Smooth muscle cell (in vitro differentiated cells): ENCODE measurements around the gene TNKS1BP1. TPM values are rescaled to one million over a fixed set of nuclear protein-coding genes. Genes with fewer than 3 reads are reported as not detected.
A peak's percentile ranks its signal among the peaks of the same experiment; 100 is the strongest.

Experiments
- DNase-seq: peaks from one replicate; lab custom pipeline; 2025; ENCODE audit not compliant: unreplicated experiment; lab: John Stamatoyannopoulos, UW
- H2AFZ ChIP-seq: fragments of 200-600 bp; sonication (generic); 2 replicates; pipeline ENCODE4 v1.6.0; 2016; ENCODE audit warnings: antibody characterized with exemption, low read depth, mild to moderate bottlenecking
- H3F3A ChIP-seq: fragments of 200-600 bp; sonication (generic); 2 replicates; pipeline ENCODE4 v1.6.0; 2017; ENCODE audit warnings: antibody characterized with exemption, low read depth
- H3K27ac ChIP-seq: fragments of 200-600 bp; sonication (generic); 2 replicates; pipeline ENCODE4 v1.5.1; 2016; ENCODE audit warnings: low read depth, mild to moderate bottlenecking
- H3K27me3 ChIP-seq: fragments of 200-600 bp; sonication (generic); 2 replicates; pipeline ENCODE4 v1.6.1; 2016; ENCODE audit warnings: low read depth, mild to moderate bottlenecking
- H3K36me3 ChIP-seq: fragments of 200-600 bp; sonication (generic); 2 replicates; pipeline ENCODE4 v1.5.1; 2016; ENCODE audit warnings: low read depth
- H3K4me1 ChIP-seq: fragments of 200-600 bp; sonication (generic); 2 replicates; pipeline ENCODE4 v1.5.1; 2016; ENCODE audit warnings: low read depth
- H3K4me2 ChIP-seq: fragments of 200-600 bp; sonication (generic); 2 replicates; pipeline ENCODE4 v1.6.0; 2016; ENCODE audit warnings: mild to moderate bottlenecking
- H3K4me3 ChIP-seq: fragments of 200-600 bp; sonication (generic); 2 replicates; pipeline ENCODE4 v1.5.1; 2016; ENCODE audit warnings: mild to moderate bottlenecking
- H3K79me2 ChIP-seq: fragments of 200-600 bp; sonication (generic); 2 replicates; pipeline ENCODE4 v1.6.0; 2016; ENCODE audit warnings: low read depth, mild to moderate bottlenecking
- H3K9ac ChIP-seq: fragments of 200-600 bp; sonication (generic); 2 replicates; pipeline ENCODE4 v1.6.0; 2016; ENCODE audit warnings: low read depth
- H3K9me3 ChIP-seq: fragments of 200-600 bp; sonication (generic); replicated peaks from 2 replicates; pipeline ENCODE4 v1.5.1; 2016; ENCODE audit warnings: low read depth
- H4K20me1 ChIP-seq: fragments of 200-600 bp; sonication (generic); 2 replicates; pipeline ENCODE4 v1.6.0; 2016; ENCODE audit warnings: low read depth
- CTCF ChIP-seq: fragments of 200-600 bp; sonication (generic); IDR thresholded peaks from 2 replicates; pipeline ENCODE4 v1.5.1; 2017; ENCODE audit warnings: borderline replicate concordance, mild to moderate bottlenecking, antibody characterized with exemption; ENCODE audit not compliant: insufficient read depth, poor library complexity, severe bottlenecking
- WGBS: methylation state at CpG from one replicate; pipeline ENCODE4 v1.1.7; 2016; ENCODE audit warnings: low lambda C conversion rate; 5-methylcytosine and 5-hydroxymethylcytosine counted together
- polyA plus RNA-seq: library from polyadenylated mRNA; unstranded; fragments of >200 nt; fragmentation: Nextera tagmentation; extraction: Ambion mirVana; gene quantifications from 2 replicates; pipeline ENCODE4 v1.2.1, GENCODE V29; 2016
- total RNA-seq: library from RNA; depleted of rRNA; stranded (reverse); fragments of >200 nt; gene quantifications from 2 replicates; pipeline ENCODE4 v1.2.3, GENCODE V29; 2014

TNKS1BP1 gene
- total and polyA plus RNA-seq, 2 experiments from 2014 or later, result 46.3 to 86.3 TPM

DNA sequence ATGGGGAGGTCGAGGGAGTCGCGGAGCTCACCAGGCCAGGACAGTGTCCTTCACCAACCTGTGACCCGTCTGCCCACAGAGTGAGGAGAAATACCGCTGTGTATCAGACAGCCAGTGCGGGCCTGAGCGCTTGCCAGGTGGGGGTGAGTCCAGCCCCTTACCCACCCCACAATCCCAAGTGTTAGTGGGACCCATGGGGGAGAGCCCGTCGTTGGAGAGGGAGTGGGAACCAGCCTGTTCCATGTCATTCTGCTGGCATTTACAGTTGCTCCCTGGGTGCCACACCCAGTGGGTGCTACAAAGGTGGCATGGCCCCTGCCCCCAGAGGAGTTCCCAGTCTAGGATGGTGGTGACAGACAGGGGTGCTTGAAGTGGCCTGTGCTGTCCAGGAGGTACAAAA is 22.6 kb upstream of the TNKS1BP1 start:
- no peak overlapping the region for H3K4me2 ChIP-seq
- no peak overlapping the region for H3K4me3 ChIP-seq
- H3K27me3 ChIP-seq, result no peaks in the 10 kb centered on the region
- no peak overlapping the region for H2AFZ ChIP-seq
- H3K79me2 ChIP-seq, result no peaks in the 10 kb centered on the region
- H3K4me1 ChIP-seq, result peaks cover 10% of the 10 kb centered on the region
- no peak overlapping the region for H3K9ac ChIP-seq
- no peak overlapping the region for H3K27ac ChIP-seq
- H3F3A ChIP-seq, result no peaks in the 10 kb centered on the region
- H4K20me1 ChIP-seq, result no peaks in the 10 kb centered on the region
- no peaks in the 10 kb centered on the region for H3K36me3 ChIP-seq
- H3K9me3 ChIP-seq, result no peaks in the 10 kb centered on the region
- WGBS, result 94% methylated on average over 9 of the region's 9 CpGs
- TF ChIP-seq CTCF, result no peak
- no peak for DNase-seq

DNA sequence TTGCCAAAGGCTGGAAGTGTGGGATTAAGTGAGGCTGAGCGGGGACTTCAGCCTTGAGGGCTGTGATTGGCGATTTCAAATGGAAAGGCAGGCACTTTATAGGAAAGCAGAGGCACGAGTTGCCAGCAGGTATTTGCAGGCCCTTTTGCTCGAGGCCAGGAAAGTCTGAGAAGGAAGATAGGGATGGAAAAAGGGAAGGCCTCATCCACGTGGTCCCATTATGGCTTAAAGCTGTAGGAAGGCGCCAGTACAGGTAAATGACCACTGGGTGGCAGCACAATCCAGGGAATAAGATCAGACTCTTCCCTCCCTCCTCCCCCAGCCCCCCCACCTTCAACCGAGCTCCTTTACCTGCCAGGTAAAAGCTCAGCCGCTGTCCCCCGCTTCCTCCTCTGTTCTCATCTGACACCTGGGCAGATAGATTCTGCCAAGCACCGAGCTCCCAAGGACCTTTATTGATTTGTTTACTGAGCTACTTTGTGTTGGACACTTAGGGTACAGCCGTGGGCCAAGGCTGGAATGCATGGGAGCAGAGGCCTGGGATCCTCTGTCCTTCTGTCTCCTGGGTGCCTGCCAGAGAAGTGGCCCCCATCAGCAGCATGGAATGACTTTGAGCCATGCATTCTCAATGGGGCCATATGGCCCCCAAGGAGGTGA is 20.9 kb upstream of the TNKS1BP1 start:
- H3K9me3 ChIP-seq, result no peaks in the 10 kb centered on the region
- H4K20me1 ChIP-seq, result no peaks in the 10 kb centered on the region
- no peak overlapping the region for H2AFZ ChIP-seq
- peak; percentile 8 for DNase-seq
- no peak overlapping the region for H3K4me2 ChIP-seq
- no peaks in the 10 kb centered on the region for H3K79me2 ChIP-seq
- H3K27ac ChIP-seq, result no peak overlapping the region
- H3K9ac ChIP-seq, result no peak overlapping the region
- no peak overlapping the region for H3K4me3 ChIP-seq
- WGBS, result 22% methylated on average over 11 of the region's 11 CpGs
- no peaks in the 10 kb centered on the region for H3K36me3 ChIP-seq
- H3K4me1 ChIP-seq, result peaks cover 10% of the 10 kb centered on the region
- no peaks in the 10 kb centered on the region for H3K27me3 ChIP-seq
- no peaks in the 10 kb centered on the region for H3F3A ChIP-seq
- TF ChIP-seq CTCF, result peak; percentile 82

GRCh38 chr11:57344826-57345225 is 20.1 kb upstream of the TNKS1BP1 start:
- H3K36me3 ChIP-seq, result no peaks in the 10 kb centered on the region
- TF ChIP-seq CTCF, result no peak
- no peak overlapping the region for H3K27ac ChIP-seq
- H3K27me3 ChIP-seq, result no peaks in the 10 kb centered on the region
- H4K20me1 ChIP-seq, result no peaks in the 10 kb centered on the region
- 97% methylated on average over 10 of the region's 10 CpGs for WGBS
- no peak overlapping the region for H3K4me2 ChIP-seq
- no peaks in the 10 kb centered on the region for H3F3A ChIP-seq
- no peak for DNase-seq
- no peak overlapping the region for H2AFZ ChIP-seq
- H3K4me1 ChIP-seq, result peaks cover 10% of the 10 kb centered on the region
- H3K9me3 ChIP-seq, result no peaks in the 10 kb centered on the region
- no peak overlapping the region for H3K9ac ChIP-seq
- H3K79me2 ChIP-seq, result no peaks in the 10 kb centered on the region
- H3K4me3 ChIP-seq, result no peak overlapping the region

DNA sequence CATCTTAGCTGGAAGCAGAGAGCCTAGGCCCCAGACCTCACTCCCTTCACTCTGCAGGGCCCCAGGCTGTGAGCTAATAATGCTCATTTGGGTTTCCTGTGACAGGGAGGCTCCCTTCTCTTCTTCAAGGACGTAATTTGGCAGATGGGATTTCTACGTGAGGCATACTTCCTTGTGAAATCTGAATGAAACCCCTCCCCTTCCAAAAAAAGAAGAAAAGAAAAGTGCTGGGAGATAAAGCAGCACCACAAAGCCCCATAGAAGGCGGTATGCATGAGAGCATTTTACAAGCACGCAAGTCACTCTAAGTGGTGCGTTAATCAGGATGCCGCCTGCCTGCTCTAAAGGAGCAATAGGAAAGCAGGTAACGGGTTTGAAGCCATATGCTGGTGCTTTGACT is 19.1 kb upstream of the TNKS1BP1 start:
- no peaks in the 10 kb centered on the region for H3K36me3 ChIP-seq
- H3K9ac ChIP-seq, result no peak overlapping the region
- 40% methylated on average over 7 of the region's 7 CpGs for WGBS
- no peak overlapping the region for H2AFZ ChIP-seq
- no peaks in the 10 kb centered on the region for H3F3A ChIP-seq
- no peak overlapping the region for H3K4me2 ChIP-seq
- no peaks in the 10 kb centered on the region for H4K20me1 ChIP-seq
- peaks cover 13% of the 10 kb centered on the region for H3K4me1 ChIP-seq
- H3K27ac ChIP-seq, result no peak overlapping the region
- no peaks in the 10 kb centered on the region for H3K27me3 ChIP-seq
- no peak for DNase-seq
- H3K79me2 ChIP-seq, result no peaks in the 10 kb centered on the region
- TF ChIP-seq CTCF, result no peak
- H3K9me3 ChIP-seq, result no peaks in the 10 kb centered on the region
- no peak overlapping the region for H3K4me3 ChIP-seq
